Endothelial cell of umbilical vein (primary cell): ENCODE results near the gene PCDHGA1. TPM values are rescaled to one million over a fixed set of nuclear protein-coding genes. Genes with fewer than 3 reads are reported as not detected.

ENCODE experiments used
- BruUV-seq: library from RNA; stranded (reverse); fragments of 400-500 nt; replicated peaks from 2 replicates; lab custom pipeline; 2021; lab: Mats Ljungman, UMichigan
- CTCF ChIA-PET: fragments of 300-600, 350-600 bp; sonication (Branson Sonifier 250); formaldehyde crosslinking; loops from one replicate; lab custom pipeline; 2021; ENCODE audit warnings: antibody characterized with exemption, inconsistent platforms; lab: Charles Lee
- POLR2A ChIA-PET: fragments of 300-600, 350-600 bp; sonication (Branson Sonifier 250); formaldehyde crosslinking; loops from one replicate; lab custom pipeline; 2021; ENCODE audit warnings: antibody characterized with exemption, inconsistent platforms; lab: Charles Lee
- DNase-seq: peaks from one replicate; pipeline ENCODE4 v3.0.0-alpha.2; 2011; ENCODE audit warnings: low read depth, low spot score
- FAIRE-seq: peaks from 2 replicates; lab custom pipeline; 2011; peaks lifted over from hg19 to GRCh38; lab: Jason Lieb, UNC
- H2AFZ ChIP-seq: 2 replicates; pipeline ENCODE4 v1.6.0; 2012; ENCODE audit warnings: low read depth, low read length, control low read depth, inconsistent platforms
- H3K27ac ChIP-seq: 2 replicates; pipeline ENCODE4 v1.5.1; 2011; ENCODE audit warnings: low read depth, mild to moderate bottlenecking, control low read depth, low read length, moderate library complexity; ENCODE audit not compliant: insufficient read depth
- H3K27me3 ChIP-seq, 2 experiments: 2 replicates each; pipeline versions ENCODE4 v1.6.0 to v1.6.1; 2011; ENCODE audit warnings: low read length in 2 of 2, mixed read lengths in 1 of 2; ENCODE audit not compliant: control insufficient read depth in 2 of 2, insufficient read depth in 2 of 2
- H3K36me3 ChIP-seq, 2 experiments: 2 replicates in 1 of 2; 3 replicates in 1 of 2; pipeline ENCODE4 v1.5.1; 2011; ENCODE audit warnings: low read length in 2 of 2, mild to moderate bottlenecking in 1 of 2, moderate library complexity in 1 of 2; ENCODE audit not compliant: control insufficient read depth in 2 of 2, insufficient read depth in 2 of 2; ENCODE audit errors: extremely low read depth in 1 of 2
- H3K4me1 ChIP-seq: 3 replicates; pipeline ENCODE4 v1.5.1; 2011; ENCODE audit warnings: mild to moderate bottlenecking, low read length; ENCODE audit not compliant: control insufficient read depth, insufficient read depth; ENCODE audit errors: extremely low read depth
- H3K4me2 ChIP-seq: 2 replicates; pipeline ENCODE4 v1.6.1; 2011; ENCODE audit warnings: low read length, control low read depth, mixed read lengths; ENCODE audit not compliant: insufficient read depth
- H3K4me3 ChIP-seq, 3 experiments: fragments of 200-600 bp in 1 of 3; sonication (generic), shearing (Covaris generic) in 1 of 3; replicated peaks in 1 of 3; 2 replicates each; pipeline ENCODE4 v1.5.1; 2011 to 2016; ENCODE audit warnings: control low read depth in 3 of 3, low read length in 3 of 3, mild to moderate bottlenecking in 2 of 3, inconsistent platforms in 1 of 3, low read depth in 1 of 3, moderate library complexity in 1 of 3; ENCODE audit not compliant: insufficient read depth in 1 of 3
- H3K79me2 ChIP-seq: 2 replicates; pipeline ENCODE4 v1.6.0; 2012; ENCODE audit warnings: low read length, inconsistent platforms; ENCODE audit not compliant: control insufficient read depth, insufficient read depth
- H3K9ac ChIP-seq: replicated peaks from 2 replicates; pipeline ENCODE3; 2011; ENCODE audit warnings: low read length, control low read depth; ENCODE audit not compliant: insufficient read depth; ENCODE audit errors: extremely low read depth
- H3K9me1 ChIP-seq: replicated peaks from 3 replicates; pipeline ENCODE4 v1.6.0; 2011; ENCODE audit warnings: mild to moderate bottlenecking, low read length; ENCODE audit not compliant: control insufficient read depth, insufficient read depth; ENCODE audit errors: extremely low read depth
- H3K9me3 ChIP-seq: replicated peaks from 2 replicates; pipeline ENCODE4 v1.5.1; 2012; ENCODE audit warnings: low read length, inconsistent platforms; ENCODE audit not compliant: control insufficient read depth, insufficient read depth
- H4K20me1 ChIP-seq: replicated peaks from 2 replicates; pipeline ENCODE3; 2011; ENCODE audit warnings: mild to moderate bottlenecking, low read length; ENCODE audit not compliant: control insufficient read depth, insufficient read depth; ENCODE audit errors: extremely low read depth
- EZH2 ChIP-seq: IDR thresholded peaks from 2 replicates; pipeline ENCODE4 v1.6.1; 2012; ENCODE audit warnings: borderline replicate concordance, low read depth, mild to moderate bottlenecking, moderate library complexity, low read length, inconsistent platforms; ENCODE audit not compliant: severe bottlenecking
- FOS ChIP-seq: IDR thresholded peaks from 2 replicates; pipeline ENCODE4 v1.6.1; 2011; ENCODE audit warnings: mild to moderate bottlenecking, low read length, moderate library complexity, borderline replicate concordance; ENCODE audit not compliant: insufficient read depth
- GATA2 ChIP-seq: IDR thresholded peaks from 2 replicates; pipeline ENCODE4 v1.7.0; 2011; ENCODE audit warnings: low read depth, mild to moderate bottlenecking, moderate library complexity, mixed read lengths, low read length; ENCODE audit not compliant: insufficient read length, insufficient read depth
- JUN ChIP-seq: IDR thresholded peaks from 2 replicates; pipeline ENCODE4 v1.6.1; 2011; ENCODE audit warnings: borderline replicate concordance, low read depth; ENCODE audit not compliant: insufficient read length, insufficient read depth
- MAX ChIP-seq: IDR thresholded peaks from 2 replicates; pipeline ENCODE4 v1.6.1; 2011; ENCODE audit not compliant: insufficient read depth, insufficient read length
- MYC ChIP-seq: IDR thresholded peaks from one replicate; pipeline ENCODE4 v1.6.1; 2011; ENCODE audit warnings: mild to moderate bottlenecking, low read depth, low read length
- POLR2A ChIP-seq: IDR thresholded peaks from 2 replicates; pipeline ENCODE4 v1.6.1; 2012; ENCODE audit warnings: low read depth, mild to moderate bottlenecking, control low read depth, low read length
- POLR2AphosphoS5 ChIP-seq: IDR thresholded peaks from 2 replicates; pipeline ENCODE4 v1.6.1; 2012; ENCODE audit warnings: low read depth, mild to moderate bottlenecking, control low read depth, low read length, moderate library complexity; ENCODE audit not compliant: insufficient read depth
- dilution Hi-C: fragments of 300-500 bp; cut with MboI; formaldehyde crosslinking; loops from one replicate; pipeline ENCODE4 v1.15.0; 2019; ENCODE audit warnings: low sequenced_read_pairs; ENCODE audit not compliant: extremely low pct_ligation_motif_present
- intact Hi-C: fragments of 100-400 bp; cut with micrococcal nuclease; formaldehyde crosslinking; loops from one replicate; pipeline ENCODE4 v1.10.0; 2022
- polyA plus RNA-seq, 4 experiments: library from polyadenylated mRNA; depleted of rRNA in 3 of 4; stranded (reverse) in 3 of 4; unstranded in 1 of 4; fragments of >200 nt; gene quantifications; 2 replicates each; pipeline versions ENCODE4 v1.2.1 to v1.2.3, GENCODE V29; 2011 to 2012; ENCODE audit warnings: missing spikeins in 1 of 4
- total RNA-seq: library from RNA; stranded (reverse); gene quantifications from 2 replicates; pipeline ENCODE4 v1.2.3, GENCODE V29; 2021
- TF ChIP-seq, protein P1 (sequence below), 2 donors: IDR thresholded peaks; 1 replicate in 1 of 2; 2 replicates in 1 of 2; pipeline ENCODE4 v1.5.1; 2011; ENCODE audit warnings: low read length in 2 of 2, mild to moderate bottlenecking in 2 of 2, moderate library complexity in 2 of 2, control low read depth in 1 of 2, inconsistent platforms in 1 of 2, low read depth in 1 of 2; ENCODE audit not compliant: insufficient read depth in 1 of 2; ENCODE audit errors: extremely low read depth in 1 of 2

PCDHGA1 gene
- total and polyA plus RNA-seq, 2 donors (not counting 3 experiments of a cell fraction or from before 2014, with no cell fraction given), result 0.22 to 0.44 TPM

DNA sequence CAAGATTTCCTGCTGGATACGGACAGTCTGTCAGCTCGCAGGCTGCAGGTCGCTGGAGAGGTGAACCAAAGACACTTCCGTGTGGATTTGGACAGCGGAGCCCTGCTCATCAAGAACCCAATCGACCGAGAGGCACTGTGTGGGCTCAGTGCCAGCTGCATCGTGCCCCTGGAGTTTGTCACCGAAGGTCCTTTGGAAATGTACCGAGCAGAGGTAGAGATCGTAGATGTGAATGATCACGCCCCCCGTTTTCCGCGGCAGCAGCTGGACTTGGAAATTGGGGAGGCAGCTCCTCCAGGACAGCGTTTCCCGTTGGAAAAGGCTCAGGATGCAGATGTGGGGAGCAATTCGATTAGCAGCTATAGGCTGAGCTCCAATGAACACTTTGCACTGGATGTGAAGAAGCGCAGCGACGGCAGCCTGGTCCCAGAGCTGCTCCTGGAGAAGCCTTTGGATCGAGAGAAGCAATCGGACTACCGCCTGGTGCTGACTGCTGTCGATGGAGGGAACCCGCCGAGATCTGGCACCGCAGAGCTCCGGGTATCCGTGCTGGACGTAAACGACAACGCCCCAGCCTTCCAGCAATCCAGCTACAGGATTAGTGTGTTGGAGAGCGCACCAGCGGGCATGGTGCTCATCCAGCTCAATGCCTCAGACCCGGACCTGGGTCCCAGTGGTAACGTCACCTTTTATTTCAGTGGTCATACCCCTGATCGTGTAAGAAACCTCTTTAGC is 155.2 kb downstream of the PCDHGA1 start:
- FAIRE-seq, result no peak
- Histone ChIP-seq H3K9me3 (no peaks in the 10 kb centered on the region), H4K20me1 (no peaks in the 10 kb centered on the region), H3K4me3 (peak overlapping the region in 1 of 3 experiments; percentile 46), H3K79me2 (no peaks in the 10 kb centered on the region), H3K36me3 (no peaks in the 10 kb centered on the region), H3K27ac (no peak overlapping the region), H3K27me3 (peaks cover 5 to 19% of the 10 kb centered on the region in 2 experiments), H3K9me1 (no peaks in the 10 kb centered on the region), H3K4me2 (peak overlapping the region; percentile 78), H3K9ac (no peak overlapping the region), H2AFZ (no peak overlapping the region), H3K4me1 (peaks cover 10% of the 10 kb centered on the region)
- TF ChIP-seq POLR2AphosphoS5, result no peak
- TF ChIP-seq FOS, result no peak
- TF ChIP-seq, protein P1, sequence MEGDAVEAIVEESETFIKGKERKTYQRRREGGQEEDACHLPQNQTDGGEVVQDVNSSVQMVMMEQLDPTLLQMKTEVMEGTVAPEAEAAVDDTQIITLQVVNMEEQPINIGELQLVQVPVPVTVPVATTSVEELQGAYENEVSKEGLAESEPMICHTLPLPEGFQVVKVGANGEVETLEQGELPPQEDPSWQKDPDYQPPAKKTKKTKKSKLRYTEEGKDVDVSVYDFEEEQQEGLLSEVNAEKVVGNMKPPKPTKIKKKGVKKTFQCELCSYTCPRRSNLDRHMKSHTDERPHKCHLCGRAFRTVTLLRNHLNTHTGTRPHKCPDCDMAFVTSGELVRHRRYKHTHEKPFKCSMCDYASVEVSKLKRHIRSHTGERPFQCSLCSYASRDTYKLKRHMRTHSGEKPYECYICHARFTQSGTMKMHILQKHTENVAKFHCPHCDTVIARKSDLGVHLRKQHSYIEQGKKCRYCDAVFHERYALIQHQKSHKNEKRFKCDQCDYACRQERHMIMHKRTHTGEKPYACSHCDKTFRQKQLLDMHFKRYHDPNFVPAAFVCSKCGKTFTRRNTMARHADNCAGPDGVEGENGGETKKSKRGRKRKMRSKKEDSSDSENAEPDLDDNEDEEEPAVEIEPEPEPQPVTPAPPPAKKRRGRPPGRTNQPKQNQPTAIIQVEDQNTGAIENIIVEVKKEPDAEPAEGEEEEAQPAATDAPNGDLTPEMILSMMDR (IDR thresholded peaks at IDR 0.05; ENCODE audit: extremely low read depth in 1 of 2, insufficient read depth in 1 of 2, low read depth in 1 of 2, low read length in 2 of 2), result no peak
- TF ChIP-seq MYC, result no peak
- no peak for TF ChIP-seq MAX
- TF ChIP-seq EZH2, result no peak
- TF ChIP-seq POLR2A, result no peak
- no peak for TF ChIP-seq GATA2
- no peak for TF ChIP-seq JUN
- DNase-seq, result no peak
- POLR2A ChIA-PET, result no interaction called here
- dilution Hi-C loops (no loop called here), intact Hi-C loops (loop anchor here (1.0 to 2.0 kb wide), 2 partner anchors 9 to 23 kb away; no protein-coding TSS in a partner anchor)
- CTCF ChIA-PET, result interaction anchor here (1.1 to 4.1 kb wide), 13 partner anchors 9 to 78 kb away, joined by 3 to 25 read pairs (median 5); partner anchors contain the start of genes PCDHGA12, PCDHGB7 and PCDHGC3
- BruUV-seq, result no TSS peak
